ENCODE measurements around the gene RBP5.

DNA sequence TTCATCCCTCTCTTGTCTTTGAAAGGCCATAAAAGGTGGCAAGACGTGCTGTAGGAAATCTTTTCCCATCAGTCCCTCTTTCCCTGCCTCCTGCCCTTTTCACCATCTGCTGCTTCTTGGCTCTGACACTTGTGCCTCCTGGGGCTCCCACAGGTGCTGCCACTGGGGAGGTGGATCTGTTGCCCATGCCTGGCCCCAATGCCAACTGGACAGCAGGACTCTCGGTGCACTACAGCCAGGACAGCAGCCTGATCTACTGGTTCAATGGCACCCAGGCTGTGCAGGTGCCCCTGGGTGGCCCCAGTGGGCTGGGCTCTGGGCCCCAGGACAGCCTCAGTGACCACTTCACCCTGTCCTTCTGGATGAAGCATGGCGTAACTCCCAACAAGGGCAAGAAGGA is 8.0 kb upstream of the RBP5 start:
- TF ChIP-seq, protein P1, sequence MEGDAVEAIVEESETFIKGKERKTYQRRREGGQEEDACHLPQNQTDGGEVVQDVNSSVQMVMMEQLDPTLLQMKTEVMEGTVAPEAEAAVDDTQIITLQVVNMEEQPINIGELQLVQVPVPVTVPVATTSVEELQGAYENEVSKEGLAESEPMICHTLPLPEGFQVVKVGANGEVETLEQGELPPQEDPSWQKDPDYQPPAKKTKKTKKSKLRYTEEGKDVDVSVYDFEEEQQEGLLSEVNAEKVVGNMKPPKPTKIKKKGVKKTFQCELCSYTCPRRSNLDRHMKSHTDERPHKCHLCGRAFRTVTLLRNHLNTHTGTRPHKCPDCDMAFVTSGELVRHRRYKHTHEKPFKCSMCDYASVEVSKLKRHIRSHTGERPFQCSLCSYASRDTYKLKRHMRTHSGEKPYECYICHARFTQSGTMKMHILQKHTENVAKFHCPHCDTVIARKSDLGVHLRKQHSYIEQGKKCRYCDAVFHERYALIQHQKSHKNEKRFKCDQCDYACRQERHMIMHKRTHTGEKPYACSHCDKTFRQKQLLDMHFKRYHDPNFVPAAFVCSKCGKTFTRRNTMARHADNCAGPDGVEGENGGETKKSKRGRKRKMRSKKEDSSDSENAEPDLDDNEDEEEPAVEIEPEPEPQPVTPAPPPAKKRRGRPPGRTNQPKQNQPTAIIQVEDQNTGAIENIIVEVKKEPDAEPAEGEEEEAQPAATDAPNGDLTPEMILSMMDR (IDR thresholded peaks at IDR 0.05 in 8 of 11, conservative IDR thresholded peaks at IDR 0.05 in 3 of 11) = no peak
- no peak for TF ChIP-seq POLR2A (IDR thresholded peaks at IDR 0.05)
- TF ChIP-seq POLR2AphosphoS5 (IDR thresholded peaks at IDR 0.05) = no peak

Measured in spleen (tissue), 7 donors.